ENCODE results near the gene IFT122. TPM values are rescaled to one million over a fixed set of nuclear protein-coding genes. Genes with fewer than 3 reads are reported as not detected.

IFT122 gene
- total RNA-seq, 1 donor from 2014 or later = 26.5 TPM

GRCh38 chr3:129413687-129414506 is 26.1 kb upstream of the IFT122 start:
- Histone ChIP-seq H3K36me3 (no peaks in the 10 kb centered on the region), H3K9me3 (no peaks in the 10 kb centered on the region), H3K27ac (peak overlapping the region; percentile 8), H3K27me3 (no peaks in the 10 kb centered on the region), H3K4me3 (no peak overlapping the region), H3K4me1 (peaks cover 4% of the 10 kb centered on the region)
- ATAC-seq = no peak
- DNase-seq = no peak
- no peak for TF ChIP-seq CTCF (IDR thresholded peaks at IDR 0.05)
- intact Hi-C loops (cut with DNase I) = no loop called here

GRCh38 chr3:129415378-129415777 is 24.6 kb upstream of the IFT122 start:
- ATAC-seq = no peak

GRCh38 chr3:129415830-129416229 is 24.2 kb upstream of the IFT122 start:
- H3K36me3 ChIP-seq = no peaks in the 10 kb centered on the region
- no peak for DNase-seq
- H3K9me3 ChIP-seq = no peaks in the 10 kb centered on the region
- no peaks in the 10 kb centered on the region for H3K27me3 ChIP-seq
- intact Hi-C loops (cut with DNase I) = no loop called here
- no peak overlapping the region for H3K27ac ChIP-seq
- peaks cover 4% of the 10 kb centered on the region for H3K4me1 ChIP-seq
- no peak for ATAC-seq
- TF ChIP-seq CTCF (IDR thresholded peaks at IDR 0.05) = no peak
- H3K4me3 ChIP-seq = no peak overlapping the region

More at GRCh38 chr3:129415378-129415777, 24.6 kb upstream of the IFT122 start:
- DNase-seq = no peak
- Histone ChIP-seq H3K27ac (no peak overlapping the region), H3K9me3 (no peaks in the 10 kb centered on the region), H3K4me3 (no peak overlapping the region), H3K36me3 (no peaks in the 10 kb centered on the region), H3K27me3 (no peaks in the 10 kb centered on the region), H3K4me1 (peaks cover 4% of the 10 kb centered on the region)
- no peak for TF ChIP-seq CTCF (IDR thresholded peaks at IDR 0.05)
- intact Hi-C loops (cut with DNase I) = no loop called here

- Histone ChIP-seq H3K27me3 (no peaks in the 10 kb centered on the region), H3K4me3 (no peak overlapping the region), H3K9me3 (no peaks in the 10 kb centered on the region), H3K36me3 (no peaks in the 10 kb centered on the region), H3K27ac (peak overlapping the region; percentile 11), H3K4me1 (peaks cover 4% of the 10 kb centered on the region)
- intact Hi-C loops (cut with DNase I) = no loop called here
- no peak for TF ChIP-seq CTCF (IDR thresholded peaks at IDR 0.05)
- ATAC-seq (no peak), DNase-seq (no peak)
Observed at GRCh38 chr3:129416415-129416814, 23.6 kb upstream of the IFT122 start.

GRCh38 chr3:129417326-129417725 is 22.7 kb upstream of the IFT122 start:
- H3K36me3 ChIP-seq = no peaks in the 10 kb centered on the region
- no peak overlapping the region for H3K27ac ChIP-seq
- no peaks in the 10 kb centered on the region for H3K27me3 ChIP-seq
- H3K4me3 ChIP-seq = no peak overlapping the region
- ATAC-seq (peak; percentile 36), DNase-seq (no peak)
- no peaks in the 10 kb centered on the region for H3K9me3 ChIP-seq
- intact Hi-C loops (cut with DNase I) = no loop called here
- peaks cover 4% of the 10 kb centered on the region for H3K4me1 ChIP-seq
- TF ChIP-seq CTCF (IDR thresholded peaks at IDR 0.05) = no peak

Data from upper lobe of right lung (tissue), 1 donor.